ENCODE measurements around the gene CHID1. TPM values are rescaled to one million over a fixed set of nuclear protein-coding genes. Genes with fewer than 3 reads are reported as not detected.

CHID1 gene
- total RNA-seq, 1 donor from 2014 or later, result 29.3 TPM

DNA sequence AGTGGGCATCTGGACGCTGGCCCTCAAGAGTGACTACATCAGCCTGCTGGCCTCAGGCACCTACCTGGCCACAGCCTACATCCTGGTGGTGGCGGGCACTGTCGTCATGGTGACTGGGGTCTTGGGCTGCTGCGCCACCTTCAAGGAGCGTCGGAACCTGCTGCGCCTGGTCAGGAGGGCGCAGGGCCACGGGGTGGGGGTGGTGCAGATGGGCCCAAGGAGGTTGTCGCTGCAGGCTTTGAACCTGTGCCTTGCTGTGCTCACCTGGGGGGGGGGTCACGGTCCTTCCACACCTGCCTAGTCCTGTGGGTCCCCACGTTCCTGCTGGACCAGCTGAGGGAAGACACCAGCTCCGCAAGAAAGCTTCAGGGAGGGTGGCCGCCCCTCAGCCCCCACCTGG is 74.3 kb downstream of the CHID1 start:
- DNase-seq, result no peak

DNA sequence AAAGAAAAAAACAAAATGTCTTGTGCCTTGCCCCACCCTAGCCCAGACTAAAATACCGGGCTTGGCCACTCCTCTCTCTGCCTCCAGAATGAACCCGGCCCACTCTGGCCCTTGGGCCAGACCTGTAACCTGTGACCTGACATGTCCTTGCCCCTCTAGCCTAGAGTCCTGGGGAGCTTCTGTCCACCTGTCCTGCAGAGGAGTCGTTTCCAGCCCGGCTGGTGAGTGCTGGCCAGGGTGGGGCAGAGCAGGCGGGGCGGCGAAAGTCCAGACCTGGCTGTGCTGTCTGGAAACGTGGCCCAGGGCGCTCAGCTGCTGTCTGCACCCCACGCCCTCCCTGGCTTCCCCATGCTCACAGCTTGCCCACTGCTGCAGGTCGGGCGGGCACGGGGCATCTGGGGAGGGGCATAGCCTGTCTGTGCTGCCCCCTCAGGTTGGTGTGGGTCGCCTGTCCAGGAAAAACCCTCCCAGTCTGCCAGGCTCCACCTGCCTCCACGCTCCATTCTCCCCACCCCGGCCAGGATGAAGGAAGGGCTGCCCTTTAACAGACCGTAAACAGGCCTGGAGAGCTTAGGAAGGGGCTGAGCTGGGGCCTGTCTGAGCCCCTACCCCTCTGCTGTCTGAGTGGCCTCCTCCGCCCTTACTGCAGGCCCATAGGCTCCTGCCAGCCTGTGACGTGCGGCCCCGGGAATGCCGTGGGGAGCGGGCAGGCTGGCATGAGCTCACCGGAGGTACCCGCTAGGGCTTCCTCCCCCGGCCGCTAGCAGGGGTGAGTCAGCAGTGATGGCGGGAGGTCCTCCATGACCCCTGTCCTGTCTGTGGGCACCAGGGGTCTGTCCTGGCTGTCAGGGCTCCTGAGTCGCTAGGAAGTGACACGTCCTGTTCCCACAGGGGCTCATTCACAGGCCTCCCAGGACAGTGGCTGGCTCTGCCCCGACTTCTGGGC is 76.0 kb downstream of the CHID1 start:
- DNase-seq, result no peak

DNA sequence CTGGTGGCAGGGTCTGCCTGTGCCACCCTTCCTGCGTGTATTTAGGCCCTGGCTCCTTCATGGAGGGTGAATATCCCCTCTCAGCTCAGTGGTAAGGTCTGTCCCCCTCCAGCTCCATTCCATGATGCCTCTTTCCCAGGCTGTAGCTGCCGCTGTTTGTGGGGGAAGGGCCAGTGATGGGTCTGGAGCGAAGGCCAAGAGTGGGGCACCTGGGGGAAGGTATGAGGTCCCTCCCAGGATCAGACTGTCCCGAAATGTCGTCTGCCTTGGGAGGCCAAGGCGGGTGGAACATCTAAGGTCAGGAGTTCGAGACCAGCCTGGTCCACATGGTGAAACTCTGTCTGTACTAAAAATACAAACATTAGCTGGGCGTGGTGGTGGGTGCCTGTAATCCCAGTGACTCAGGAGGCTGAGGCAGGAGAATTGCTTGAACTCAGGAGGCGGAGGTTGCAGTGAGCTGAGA is 76.7 kb downstream of the CHID1 start:
- no peak for DNase-seq

DNA sequence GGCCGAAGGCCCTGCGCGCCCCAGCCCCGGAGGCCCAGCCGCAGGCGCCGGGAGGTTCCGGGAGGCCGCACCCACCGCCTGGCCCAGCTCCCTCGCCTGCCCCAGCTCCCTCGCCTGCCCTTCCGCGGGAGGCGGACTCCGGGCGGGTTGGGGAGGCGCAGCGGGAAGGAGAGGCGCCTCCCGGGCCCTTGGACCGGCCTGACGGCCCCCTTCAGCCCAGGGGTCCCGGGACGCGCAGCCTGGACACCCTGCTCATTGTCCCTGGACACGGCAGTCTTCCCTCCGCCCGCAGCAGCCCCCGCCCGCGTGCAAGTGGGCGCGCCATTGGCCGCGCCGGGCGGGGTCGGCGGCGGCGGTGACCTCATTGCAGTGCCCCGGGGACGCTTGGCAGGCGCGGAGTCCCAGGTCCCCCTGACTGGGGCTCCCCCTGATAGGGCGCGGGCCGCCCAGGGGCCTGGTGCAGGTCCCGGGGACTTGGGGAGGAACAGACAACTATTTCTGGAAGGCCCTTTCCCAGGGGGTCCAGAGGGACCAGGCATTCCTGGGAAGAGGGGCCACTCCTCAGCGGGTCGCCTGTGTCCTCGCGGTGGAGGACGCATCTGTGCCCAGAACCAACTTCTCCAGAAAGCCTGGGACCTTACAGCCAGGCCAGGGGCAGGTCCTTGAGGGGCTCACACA is 77.4 kb downstream of the CHID1 start:
- DNase-seq, result no peak

DNA sequence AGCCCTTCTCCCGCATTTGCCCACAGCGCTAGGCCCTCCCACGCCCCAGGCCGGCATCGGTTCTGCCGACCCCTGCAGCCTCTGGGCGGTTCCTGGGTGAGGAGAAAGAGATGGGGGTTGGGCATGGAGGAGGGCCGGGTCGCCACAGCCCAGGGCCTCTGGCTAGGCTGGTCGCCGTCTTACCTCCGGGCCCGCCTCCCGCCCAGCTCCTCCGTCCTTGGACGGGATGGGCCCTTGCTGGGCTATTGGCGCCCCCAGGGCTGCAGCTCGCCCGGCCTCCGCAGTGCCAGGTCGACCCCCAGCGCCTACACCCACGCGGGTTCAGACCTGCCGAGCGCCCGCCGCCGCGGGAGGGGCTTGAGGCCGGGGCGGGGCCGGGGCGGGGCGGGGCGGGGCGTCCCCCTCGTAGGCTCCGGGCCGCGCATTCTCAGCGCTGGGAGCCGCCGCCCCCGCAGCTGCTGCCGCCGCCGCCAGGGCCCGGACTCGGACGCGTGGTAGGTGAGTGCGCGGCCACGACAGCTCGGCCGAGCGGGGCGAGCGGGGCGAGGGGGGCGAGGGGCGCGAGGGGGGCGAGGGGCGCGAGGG is 78.0 kb downstream of the CHID1 start, which contains the start of gene CD151:
TSS of gene CD151 (plus strand) at position 424 of the 585 bp plus-strand sequence. CDS start 3,118 bp downstream, outside the sequence.
- no peak for DNase-seq

DNA sequence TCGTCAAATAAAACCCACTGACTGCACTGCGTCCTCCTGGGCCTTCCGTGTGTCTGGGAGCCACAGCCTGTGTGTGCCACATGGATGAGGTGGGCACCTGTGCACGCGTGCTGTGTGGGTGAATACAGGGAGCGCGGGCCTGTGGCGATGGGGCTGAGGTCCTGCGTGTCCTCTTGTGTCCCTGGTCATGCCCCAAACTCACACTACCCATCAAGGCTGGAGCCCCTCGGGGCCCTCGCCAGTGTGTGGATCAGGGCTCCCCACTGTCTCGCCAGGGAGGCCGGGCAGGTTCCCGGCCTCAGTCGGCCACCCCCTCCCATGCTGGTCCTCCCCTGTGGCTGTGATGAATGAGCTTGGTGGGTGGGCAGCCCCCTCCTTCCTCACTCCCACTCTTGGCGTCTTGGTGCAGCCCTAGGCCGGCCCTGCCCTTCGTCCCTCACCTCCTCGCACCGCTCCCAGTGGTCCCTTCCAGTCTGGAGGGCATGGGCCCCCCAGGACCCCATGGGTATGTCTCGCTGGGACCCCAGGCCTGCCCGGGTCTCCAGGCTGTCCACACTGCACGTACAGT is 78.6 kb downstream of the CHID1 start:
- DNase-seq, result no peak

DNA sequence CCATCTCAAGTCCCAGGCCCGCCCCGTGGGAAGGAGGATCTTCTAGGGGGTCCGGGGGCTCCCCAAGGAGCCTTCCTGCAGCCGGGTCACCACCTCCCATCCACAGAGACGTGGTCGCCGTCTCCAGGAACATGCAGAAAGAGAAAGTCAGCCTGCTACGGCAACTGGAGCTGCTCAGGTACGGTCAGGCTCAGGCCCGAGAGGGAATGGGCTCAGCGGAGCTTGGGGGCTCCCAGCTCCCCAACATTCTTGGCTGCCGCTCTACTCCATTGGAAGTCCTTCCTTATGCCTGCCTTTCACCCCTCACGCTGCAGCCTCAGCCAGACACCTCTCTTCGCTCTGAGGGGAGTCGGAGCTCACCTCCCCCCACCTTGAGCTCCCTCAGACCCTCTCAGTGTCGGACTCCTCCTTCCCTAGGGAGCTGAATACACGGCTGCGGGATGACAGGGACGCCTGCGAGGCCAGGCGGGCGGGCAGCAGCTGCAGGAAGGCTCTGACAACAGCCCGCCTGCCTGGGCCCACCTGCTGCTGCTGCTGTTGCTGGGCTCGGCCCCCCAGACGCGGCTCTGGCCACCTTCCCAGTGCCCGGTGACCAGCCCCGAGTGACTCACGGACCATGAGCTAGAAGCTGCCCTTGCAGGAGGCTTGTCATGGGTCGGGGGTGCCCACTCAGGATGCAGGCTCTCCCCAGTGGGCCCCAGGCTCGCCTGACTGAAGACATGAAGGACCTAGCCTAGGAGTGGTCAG is 79.3 kb downstream of the CHID1 start:
- no peak for DNase-seq

DNA sequence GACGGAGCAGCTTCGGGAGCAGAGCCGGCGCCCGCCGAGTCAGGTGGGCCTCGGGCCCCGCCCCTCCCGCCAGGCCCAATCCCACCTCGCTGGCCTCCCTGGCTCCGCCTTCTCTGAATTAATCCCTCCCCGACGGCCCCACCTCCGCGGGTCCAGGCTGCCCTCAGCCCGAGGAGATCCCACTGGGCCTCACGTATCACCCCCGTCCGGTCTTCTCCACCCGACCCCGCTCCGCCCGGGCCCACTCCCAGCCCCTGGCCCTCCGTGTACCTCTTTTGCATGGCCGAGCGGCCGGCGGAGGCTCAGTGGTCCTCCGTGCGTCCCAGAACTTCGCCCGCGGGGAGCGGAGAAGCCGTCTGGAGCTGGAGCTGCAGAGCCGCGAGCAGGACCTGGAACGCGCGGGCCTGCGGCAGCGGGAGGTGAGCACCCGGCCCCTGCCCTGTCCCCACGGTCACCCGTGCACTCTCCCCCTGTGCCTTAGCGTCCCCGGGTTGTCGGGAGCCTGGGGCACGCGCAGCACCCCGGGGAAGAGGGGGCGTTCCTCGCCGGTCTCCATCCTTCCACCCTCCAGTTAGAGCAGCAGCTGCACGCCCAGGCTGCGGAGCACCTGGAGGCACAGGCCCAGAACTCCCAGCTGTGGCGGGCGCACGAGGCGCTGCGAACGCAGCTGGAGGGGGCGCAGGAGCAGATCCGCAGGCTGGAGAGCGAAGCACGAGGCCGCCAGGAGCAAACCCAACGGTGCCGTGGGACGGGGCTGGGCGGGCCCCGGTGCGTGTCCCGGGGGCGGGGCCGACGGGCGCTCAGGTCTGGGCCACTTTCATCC is 80.1 kb downstream of the CHID1 start:
- no peak for DNase-seq

DNA sequence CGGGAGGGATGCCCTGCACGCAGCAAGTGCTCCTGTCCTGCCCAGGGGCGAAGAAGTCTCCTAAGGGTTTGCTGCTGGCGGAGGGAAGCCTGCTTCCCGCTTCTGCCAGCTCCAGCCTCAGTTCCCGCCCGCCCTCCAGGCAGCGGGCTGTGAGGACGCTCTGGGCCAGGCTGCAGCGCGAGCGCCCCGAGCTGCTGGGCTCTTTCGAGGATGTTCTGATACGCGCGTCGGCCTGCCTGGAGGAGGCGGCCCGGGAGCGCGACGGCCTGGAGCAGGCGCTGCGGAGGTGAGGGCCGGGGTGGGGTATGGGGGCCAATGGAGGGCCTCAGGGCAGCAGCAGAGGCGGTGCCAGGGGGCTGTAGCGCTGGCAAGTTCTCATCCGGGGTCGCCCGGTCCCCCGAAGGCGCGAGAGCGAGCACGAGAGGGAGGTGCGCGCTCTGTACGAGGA is 80.7 kb downstream of the CHID1 start:
- DNase-seq, result no peak

DNA sequence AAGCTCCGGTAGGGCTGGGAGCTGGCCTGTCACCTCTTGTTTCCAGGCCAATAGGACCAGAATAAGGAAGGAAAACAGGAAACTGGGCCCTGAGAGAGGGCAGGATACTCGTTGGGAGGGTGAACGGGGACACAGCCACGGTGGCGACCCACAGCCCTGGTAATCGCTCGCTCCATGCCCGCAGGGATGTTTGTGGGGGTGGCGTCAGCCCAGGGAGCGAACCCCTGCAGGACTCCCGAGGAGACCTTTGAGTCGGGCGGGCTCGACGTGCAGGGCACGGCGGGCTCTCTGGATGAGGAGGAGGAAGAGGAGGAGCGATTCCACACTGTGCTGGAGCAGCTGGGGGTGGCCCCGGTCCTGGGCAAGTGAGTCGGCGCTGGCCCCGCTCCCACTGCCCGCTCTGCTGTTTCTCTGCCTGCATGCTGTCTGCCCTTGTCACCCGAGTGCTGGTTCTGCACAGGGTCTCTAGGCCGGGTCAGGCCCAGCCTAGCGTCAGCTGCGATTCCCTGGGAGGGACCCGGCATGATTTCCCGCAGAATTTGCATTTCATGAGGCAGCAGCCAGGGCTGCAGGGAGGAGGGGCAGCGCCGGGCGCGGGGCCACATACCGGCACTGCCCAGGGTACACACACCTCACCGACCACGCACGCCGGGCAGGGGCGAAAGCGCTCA is 81.3 kb downstream of the CHID1 start:
- no peak for DNase-seq

DNA sequence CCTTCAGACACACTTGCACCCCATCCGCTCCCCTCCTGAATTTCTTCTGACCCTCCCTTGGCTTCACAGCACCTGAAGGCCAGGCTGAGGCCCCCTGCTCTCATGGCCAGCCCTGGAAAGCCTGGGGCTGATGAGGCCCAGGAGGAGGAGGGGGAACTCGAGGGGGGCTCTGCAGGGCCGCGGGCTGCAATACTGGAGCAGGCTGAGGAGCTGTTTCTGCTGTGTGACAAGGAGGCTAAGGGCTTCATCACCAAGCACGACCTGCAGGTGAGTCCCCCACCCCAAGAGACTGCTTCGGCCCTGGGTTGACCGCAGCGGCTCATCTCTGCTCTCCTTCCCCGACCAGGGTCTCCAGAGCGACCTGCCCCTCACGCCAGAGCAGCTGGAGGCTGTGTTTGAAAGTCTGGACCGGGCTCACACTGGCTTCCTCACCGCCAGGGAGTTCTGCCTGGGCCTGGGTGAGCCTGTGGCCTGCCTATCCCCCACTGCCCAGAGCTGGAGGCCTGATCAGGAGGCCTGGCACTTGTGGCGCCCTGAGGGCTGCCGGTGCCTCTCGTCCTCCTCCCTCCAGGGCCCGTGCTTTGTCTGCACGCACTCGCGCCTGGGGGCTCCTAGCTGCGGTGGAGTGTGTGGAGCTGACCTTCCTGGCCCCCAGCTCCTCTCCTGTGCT is 82.0 kb downstream of the CHID1 start:
- DNase-seq, result no peak

DNA sequence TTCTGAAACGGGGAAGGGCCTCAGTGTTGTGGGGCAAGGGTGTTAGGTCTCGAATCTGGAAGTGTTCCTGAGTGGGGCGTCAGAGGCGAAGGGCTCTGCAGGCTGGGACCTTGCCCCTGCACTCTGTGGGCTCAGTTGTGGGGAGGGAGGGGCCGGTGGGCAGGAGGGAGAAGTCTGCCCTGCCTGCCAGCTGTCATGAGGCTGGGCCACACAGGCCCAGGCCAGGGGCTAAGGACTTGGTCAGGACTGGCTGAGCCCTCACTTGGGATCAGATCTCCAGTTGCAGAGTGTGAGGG is 82.8 kb downstream of the CHID1 start, which contains the start of gene CRACR2B:
TSS of gene CRACR2B (plus strand) at position 23 of the 296 bp plus-strand sequence. CDS start 689 bp downstream, outside the sequence.
- DNase-seq, result no peak

DNA sequence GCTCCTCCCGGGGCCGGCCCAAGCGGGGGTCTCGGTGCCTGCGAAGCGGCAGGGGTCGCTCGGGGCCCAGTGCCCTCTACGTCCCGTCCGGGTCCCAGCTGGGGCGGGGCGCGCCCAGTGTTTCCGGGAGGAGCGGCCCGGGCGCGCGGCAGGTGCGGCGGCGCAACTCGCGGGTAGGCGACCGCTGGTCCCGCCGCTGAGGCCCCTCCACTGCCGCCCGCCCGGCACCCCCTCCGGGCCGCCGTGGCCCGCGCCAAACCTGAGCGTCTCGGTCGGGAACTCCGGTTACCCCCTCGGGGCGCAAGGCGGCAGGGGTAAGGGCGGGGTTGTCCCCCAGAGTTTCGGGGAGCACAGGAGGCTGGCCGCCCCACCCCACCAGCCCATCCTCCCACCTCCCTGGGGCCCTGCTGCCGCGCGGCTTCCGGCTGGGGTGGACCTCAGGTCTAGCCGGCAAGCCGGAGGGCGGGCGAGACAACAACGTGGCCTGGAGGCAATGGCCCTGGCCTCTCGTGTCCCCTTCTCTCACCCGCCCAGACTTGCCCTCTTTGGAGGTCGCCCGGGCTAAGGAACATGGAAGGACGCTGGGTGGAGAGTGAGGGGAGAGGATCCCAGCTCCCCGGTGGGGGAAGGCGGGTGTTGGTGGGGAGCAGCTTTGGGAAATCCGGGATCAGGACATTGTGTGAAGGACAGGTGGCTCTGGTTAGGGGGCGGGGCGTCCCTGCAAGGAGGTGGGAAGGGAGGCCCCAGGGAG is 83.3 kb downstream of the CHID1 start:
- no peak for DNase-seq

DNA sequence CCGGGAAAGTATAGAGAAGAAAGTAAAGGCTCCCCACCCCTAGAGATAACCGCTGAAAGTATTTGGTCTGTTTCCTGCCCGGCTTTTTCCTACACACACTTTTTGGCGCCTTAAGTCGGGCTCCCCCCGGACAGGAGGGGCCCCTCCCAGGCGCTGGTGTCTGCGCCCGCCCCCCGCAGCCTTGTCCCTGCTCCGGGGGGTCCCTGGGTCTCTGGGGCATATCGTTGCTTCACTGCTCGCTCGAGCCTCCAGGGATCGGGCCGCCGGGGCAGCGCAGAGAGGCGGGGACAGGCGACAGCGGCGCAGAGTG is 83.8 kb downstream of the CHID1 start:
- no peak for DNase-seq

DNA sequence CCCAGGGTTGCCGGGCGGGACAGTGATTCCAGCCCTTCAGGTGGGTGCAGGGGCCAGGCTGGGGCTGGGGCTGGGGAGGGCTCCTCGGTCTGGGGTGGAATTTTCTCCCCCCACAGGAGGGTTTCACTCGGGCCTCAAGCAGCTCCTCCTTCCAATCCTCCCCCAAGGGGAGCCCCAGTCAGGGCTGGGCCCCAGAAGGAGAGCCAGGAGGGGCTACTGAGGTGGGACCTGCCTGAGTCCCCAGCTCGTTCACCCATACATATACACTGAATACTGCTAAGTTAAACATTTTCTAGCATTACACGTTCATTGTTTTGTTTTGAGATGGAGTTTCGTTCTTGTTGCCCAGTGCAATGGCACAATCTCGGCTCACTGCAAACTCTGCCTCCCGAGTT is 84.4 kb downstream of the CHID1 start:
- no peak for DNase-seq

DNA sequence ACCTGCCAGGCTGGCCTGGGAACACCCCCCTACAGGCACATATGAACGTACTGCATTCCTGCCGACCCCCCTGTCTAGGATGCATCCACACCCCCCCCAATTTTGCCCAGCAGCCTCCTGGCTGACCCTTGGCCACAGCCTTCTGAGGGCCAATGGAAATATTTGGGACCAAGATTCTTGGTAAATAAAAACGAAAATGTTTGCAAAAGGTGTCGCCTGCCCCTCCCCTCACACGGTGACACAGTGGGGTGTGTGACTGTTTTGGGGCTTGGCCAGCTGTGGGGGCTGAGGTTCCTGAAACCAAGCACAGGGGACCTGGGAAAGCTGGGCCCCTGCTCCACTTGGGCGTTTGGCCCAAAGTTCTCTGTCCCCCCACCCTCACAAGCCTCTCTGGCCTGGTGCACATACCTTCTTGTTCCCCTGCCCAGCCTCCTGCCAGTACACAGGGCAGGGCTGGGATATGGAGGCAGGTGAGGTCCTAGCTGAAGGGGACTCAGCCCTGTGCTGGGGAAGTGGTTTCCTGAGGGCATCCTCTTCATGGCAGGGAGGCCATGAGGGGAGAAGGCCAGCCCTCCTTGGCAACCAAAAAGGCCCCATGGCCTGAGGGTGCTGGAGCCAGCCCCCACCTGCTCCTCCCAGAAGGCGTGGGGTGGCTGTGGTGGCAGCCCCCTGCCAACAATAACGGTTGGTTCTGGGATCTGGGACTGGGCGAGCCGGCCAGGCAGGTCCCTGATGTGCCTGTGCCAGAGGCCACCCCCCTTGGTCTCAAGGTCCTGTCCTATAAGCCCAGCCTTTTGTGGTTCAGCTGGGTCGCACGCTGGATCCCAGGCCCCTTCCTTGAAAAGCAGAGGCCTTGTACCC is 85.0 kb downstream of the CHID1 start:
- DNase-seq, result no peak

DNA sequence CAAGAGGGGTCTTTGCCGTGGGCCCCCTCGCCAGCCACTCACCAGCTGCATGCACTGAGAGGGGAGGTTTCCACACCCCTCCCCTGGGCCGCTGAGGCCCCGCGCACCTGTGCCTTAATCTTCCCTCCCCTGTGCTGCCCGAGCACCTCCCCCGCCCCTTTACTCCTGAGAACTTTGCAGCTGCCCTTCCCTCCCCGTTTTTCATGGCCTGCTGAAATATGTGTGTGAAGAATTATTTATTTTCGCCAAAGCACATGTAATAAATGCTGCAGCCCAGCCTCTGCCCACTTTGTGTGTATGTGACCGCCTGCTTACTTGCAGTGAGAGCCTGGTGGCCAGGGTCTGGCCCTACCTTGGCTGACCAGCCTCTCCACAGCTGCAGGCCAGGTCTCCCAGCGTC is 85.7 kb downstream of the CHID1 start:
- no peak for DNase-seq

DNA sequence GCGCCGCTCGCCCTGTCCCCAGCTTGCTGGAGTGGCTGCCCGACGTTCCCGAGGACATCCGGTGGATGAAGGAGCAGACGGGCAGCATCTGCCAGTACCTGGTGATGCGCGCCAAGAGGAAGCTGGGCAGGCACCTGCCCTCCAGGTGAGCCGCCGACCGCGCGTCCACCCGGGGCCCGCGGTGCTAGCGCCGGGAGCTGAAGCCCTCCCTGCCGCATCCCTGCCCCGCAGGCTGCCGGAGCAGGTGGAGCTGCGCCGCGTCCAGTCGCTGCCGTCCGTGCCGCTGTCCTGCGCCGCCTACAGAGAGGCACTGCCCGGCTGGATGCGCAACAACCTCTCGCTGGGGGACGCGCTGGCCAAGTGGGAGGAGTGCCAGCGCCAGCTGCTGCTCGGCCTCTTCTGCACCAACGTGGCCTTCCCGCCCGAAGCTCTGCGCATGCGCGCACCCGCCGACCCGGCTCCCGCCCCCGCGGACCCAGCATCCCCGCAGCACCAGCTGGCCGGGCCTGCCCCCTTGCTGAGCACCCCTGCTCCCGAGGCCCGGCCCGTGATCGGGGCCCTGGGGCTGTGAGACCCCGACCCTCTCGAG is 86.2 kb downstream of the CHID1 start:
- DNase-seq, result no peak
